ENCODE measurements around the gene OGFOD1.

Gene OGFOD1

GRCh38 chr16:56450986-56451752, at the start of gene OGFOD1, which contains the start of gene NUDT21:
Gene OGFOD1, plus strand, starts transcription at chr16:56451554. Its CDS starts 59 bp downstream, at chr16:56451613.
Gene NUDT21, minus strand, starts transcription at chr16:56451332. Its CDS starts 130 bp downstream, at chr16:56451202.
- DNase-seq, result peak; percentile 97

- DNase-seq, result no peak
These were observed 45.2 kb upstream of the OGFOD1 start for GRCh38 chr16:56405977-56406672.

- no peak for DNase-seq
These were observed 42.8 kb upstream of the OGFOD1 start for GRCh38 chr16:56408379-56409098.

GRCh38 chr16:56409195-56409594, 42.2 kb upstream of the OGFOD1 start:
- no peak for DNase-seq

- DNase-seq, result no peak
These were observed 40.2 kb upstream of the OGFOD1 start for GRCh38 chr16:56411123-56411522.

GRCh38 chr16:56411624-56412023, 39.7 kb upstream of the OGFOD1 start:
- no peak for DNase-seq

- DNase-seq, result no peak
These were observed 38.0 kb upstream of the OGFOD1 start for GRCh38 chr16:56413381-56413780.

- DNase-seq, result no peak
These were observed 37.0 kb upstream of the OGFOD1 start for GRCh38 chr16:56414366-56414765.

- no peak for DNase-seq
These were observed 35.5 kb upstream of the OGFOD1 start for GRCh38 chr16:56415875-56416274.

GRCh38 chr16:56417138-56417537, 34.2 kb upstream of the OGFOD1 start:
- DNase-seq, result no peak

GRCh38 chr16:56419740-56420548, 31.4 kb upstream of the OGFOD1 start:
- DNase-seq, result no peak

GRCh38 chr16:56420613-56421012, 30.7 kb upstream of the OGFOD1 start:
- DNase-seq, result no peak

GRCh38 chr16:56421313-56421712, 30.0 kb upstream of the OGFOD1 start:
- no peak for DNase-seq

GRCh38 chr16:56421976-56422669, 29.2 kb upstream of the OGFOD1 start:
- DNase-seq, result no peak

- DNase-seq, result no peak
These were observed 28.4 kb upstream of the OGFOD1 start for GRCh38 chr16:56422896-56423441.

GRCh38 chr16:56423584-56424403, 27.6 kb upstream of the OGFOD1 start:
- DNase-seq, result no peak

GRCh38 chr16:56424404-56424764, 27.0 kb upstream of the OGFOD1 start:
- DNase-seq, result no peak

GRCh38 chr16:56424791-56425438, 26.4 kb upstream of the OGFOD1 start:
- DNase-seq, result peak; percentile 9

- DNase-seq, result peak; percentile 40
These were observed 25.9 kb upstream of the OGFOD1 start, which contains the start of gene AMFR for GRCh38 chr16:56425439-56425832. Gene AMFR, minus strand, starts transcription at chr16:56425545. Its CDS starts 218 bp downstream, at chr16:56425327.

- no peak for DNase-seq
These were observed 24.8 kb upstream of the OGFOD1 start for GRCh38 chr16:56426585-56426984.

Measured in NCI-H1092 (cell line).